Measurements from ENCODE around the gene FGD4. TPM values are rescaled to one million over a fixed set of nuclear protein-coding genes. Genes with fewer than 3 reads are reported as not detected.
"Not testable (repeated sequence)": the region's sequence is repeated elsewhere in the genome, so short reads cannot be mapped to it uniquely, and the experiment has no call there.

FGD4 gene
- total RNA-seq, 8 experiments from 2014 or later, result 1.6 to 35.0 (median 19.4) TPM

GRCh38 chr12:32507096-32507941 is 108.0 kb downstream of the FGD4 start:
- ATAC-seq (replicated peaks in 6 of 8); H3K4me3 ChIP-seq; H3K27ac ChIP-seq; in situ Hi-C loops (cut with MboI; ENCODE audit: low pct_unique_long_range_greater_than_20kb in 2 of 9, low sequenced_read_pairs in 9 of 9, unreplicated experiment in 9 of 9): not testable (repeated sequence)
- 68 to 100% (median 86%) methylated on average over 1 to 6 of the region's 8 CpGs; no CpG with 5 or more reads in 1 of the 10 experiments for whole genome bisulfite sequencing, 10 experiments
- H3K4me1 ChIP-seq (replicated peaks in 1 of 2), result peaks cover 24 to 35% of the 10 kb centered on the region in 2 donors

GRCh38 chr12:32507942-32508320 is 108.6 kb downstream of the FGD4 start:
- Histone ChIP-seq H3K4me1 (replicated peaks in 1 of 2) (peaks cover 24 to 35% of the 10 kb centered on the region in 2 donors), H3K27ac (no peak overlapping the region), H3K4me3 (no peak overlapping the region)
- in situ Hi-C loops (cut with MboI; ENCODE audit: low pct_unique_long_range_greater_than_20kb in 2 of 9, low sequenced_read_pairs in 9 of 9, unreplicated experiment in 9 of 9), result no loop called here
- 0 to 59% (median 29%) methylated on average over 2 to 3 of the region's 3 CpGs; no CpG with 5 or more reads in 4 of the 10 experiments for WGBS, 10 experiments
- ATAC-seq (replicated peaks in 6 of 8), result peak in 6 of 8 experiments; percentile 21 to 71 (median 42)

- Histone ChIP-seq H3K4me1 (replicated peaks in 1 of 2) (peaks cover 24 to 35% of the 10 kb centered on the region in 2 donors), H3K27ac (no peak overlapping the region), H3K4me3 (no peak overlapping the region)
- 57 to 100% (median 89%) methylated on average over 1 to 3 of the region's 3 CpGs; no CpG with 5 or more reads in 1 of the 10 experiments for WGBS, 10 experiments
- in situ Hi-C loops (cut with MboI; ENCODE audit: low pct_unique_long_range_greater_than_20kb in 2 of 9, low sequenced_read_pairs in 9 of 9, unreplicated experiment in 9 of 9), result no loop called here
- peak in 2 of 8 experiments; percentile 24 for ATAC-seq (replicated peaks in 6 of 8)
Observed at GRCh38 chr12:32508626-32509025, 109.3 kb downstream of the FGD4 start.

- WGBS, 10 experiments, result 40 to 100% (median 52%) methylated on average over 1 to 2 of the region's 2 CpGs; no CpG with 5 or more reads in 4 of the 10 experiments
- Histone ChIP-seq H3K4me1 (replicated peaks in 1 of 2) (peaks cover 20 to 34% of the 10 kb centered on the region in 2 donors), H3K4me3 (no peak overlapping the region), H3K27ac (no peak overlapping the region)
- in situ Hi-C loops (cut with MboI; ENCODE audit: low pct_unique_long_range_greater_than_20kb in 2 of 9, low sequenced_read_pairs in 9 of 9, unreplicated experiment in 9 of 9), result no loop called here
- ATAC-seq (replicated peaks in 6 of 8), result no peak
Observed at GRCh38 chr12:32509328-32510091, 110.2 kb downstream of the FGD4 start.

- peaks cover 4 to 15% of the 10 kb centered on the region in 2 donors for H3K4me1 ChIP-seq (replicated peaks in 1 of 2)
- 66 to 100% (median 96%) methylated on average over 1 to 7 of the region's 7 CpGs; no CpG with 5 or more reads in 1 of the 10 experiments for WGBS, 10 experiments
- H3K4me3 ChIP-seq; H3K27ac ChIP-seq; ATAC-seq (replicated peaks in 6 of 8); in situ Hi-C loops (cut with MboI; ENCODE audit: low pct_unique_long_range_greater_than_20kb in 2 of 9, low sequenced_read_pairs in 9 of 9, unreplicated experiment in 9 of 9): not testable (repeated sequence)
Observed at GRCh38 chr12:32511976-32512375, 112.6 kb downstream of the FGD4 start.

GRCh38 chr12:32512379-32512778 is 113.0 kb downstream of the FGD4 start:
- no peak overlapping the region for H3K27ac ChIP-seq

GRCh38 chr12:32512910-32513309 is 113.6 kb downstream of the FGD4 start:
- in situ Hi-C loops (cut with MboI; ENCODE audit: low pct_unique_long_range_greater_than_20kb in 2 of 9, low sequenced_read_pairs in 9 of 9, unreplicated experiment in 9 of 9), result no loop called here

More at GRCh38 chr12:32512379-32512778, 113.0 kb downstream of the FGD4 start:
- H3K4me1 ChIP-seq (replicated peaks in 1 of 2), result peaks cover 4 to 15% of the 10 kb centered on the region in 2 donors
- in situ Hi-C loops (cut with MboI; ENCODE audit: low pct_unique_long_range_greater_than_20kb in 2 of 9, low sequenced_read_pairs in 9 of 9, unreplicated experiment in 9 of 9), result no loop called here
- 60 to 100% (median 100%) methylated on average over 1 to 2 of the region's 2 CpGs; no CpG with 5 or more reads in 3 of the 10 experiments for WGBS, 10 experiments
- ATAC-seq (replicated peaks in 6 of 8), result no peak
- no peak overlapping the region for H3K4me3 ChIP-seq

GRCh38 chr12:32515137-32515873 is 115.9 kb downstream of the FGD4 start:
- peak in 1 of 8 experiments; percentile 26 for ATAC-seq (replicated peaks in 6 of 8)
- in situ Hi-C loops (cut with MboI; ENCODE audit: low pct_unique_long_range_greater_than_20kb in 2 of 9, low sequenced_read_pairs in 9 of 9, unreplicated experiment in 9 of 9), result no loop called here
- WGBS, 10 experiments, result 40 to 100% (median 100%) methylated on average over 1 of the region's 1 CpG; no CpG with 5 or more reads in 1 of the 10 experiments
- no peak overlapping the region for H3K27ac ChIP-seq
- H3K4me1 ChIP-seq (replicated peaks in 1 of 2), result no peaks in the 10 kb centered on the region
- H3K4me3 ChIP-seq, result no peak overlapping the region

More at GRCh38 chr12:32512910-32513309, 113.6 kb downstream of the FGD4 start:
- no peak overlapping the region for H3K4me3 ChIP-seq
- ATAC-seq (replicated peaks in 6 of 8), result no peak
- H3K4me1 ChIP-seq (replicated peaks in 1 of 2), result peaks cover 3 to 13% of the 10 kb centered on the region in 2 donors
- 90 to 100% (median 100%) methylated on average over 1 to 2 of the region's 2 CpGs; no CpG with 5 or more reads in 1 of the 10 experiments for WGBS, 10 experiments
- H3K27ac ChIP-seq, result no peak overlapping the region

- ATAC-seq (replicated peaks in 6 of 8), result no peak
- 33 to 100% (median 100%) methylated on average over 1 to 2 of the region's 2 CpGs; no CpG with 5 or more reads in 3 of the 10 experiments for WGBS, 10 experiments
- H3K4me3 ChIP-seq, result no peak overlapping the region
- H3K4me1 ChIP-seq (replicated peaks in 1 of 2), result no peaks in the 10 kb centered on the region
- in situ Hi-C loops (cut with MboI; ENCODE audit: low pct_unique_long_range_greater_than_20kb in 2 of 9, low sequenced_read_pairs in 9 of 9, unreplicated experiment in 9 of 9), result no loop called here
- H3K27ac ChIP-seq, result no peak overlapping the region
Observed at GRCh38 chr12:32516230-32516629, 116.9 kb downstream of the FGD4 start.

GRCh38 chr12:32517966-32518365 is 118.6 kb downstream of the FGD4 start:
- WGBS, 10 experiments, result 76 to 100% (median 88%) methylated on average over 1 to 5 of the region's 5 CpGs; no CpG with 5 or more reads in 4 of the 10 experiments
- ATAC-seq (replicated peaks in 6 of 8), result no peak
- Histone ChIP-seq H3K4me1 (replicated peaks in 1 of 2) (peaks cover 0 to 5% of the 10 kb centered on the region in 2 donors), H3K27ac (no peak overlapping the region), H3K4me3 (no peak overlapping the region)
- in situ Hi-C loops (cut with MboI; ENCODE audit: low pct_unique_long_range_greater_than_20kb in 2 of 9, low sequenced_read_pairs in 9 of 9, unreplicated experiment in 9 of 9), result no loop called here

- in situ Hi-C loops (cut with MboI; ENCODE audit: low pct_unique_long_range_greater_than_20kb in 2 of 9, low sequenced_read_pairs in 9 of 9, unreplicated experiment in 9 of 9), result no loop called here
Observed at GRCh38 chr12:32519047-32519446, 119.7 kb downstream of the FGD4 start.

More at GRCh38 chr12:32519047-32519446, 119.7 kb downstream of the FGD4 start:
- no peak for ATAC-seq (replicated peaks in 6 of 8)
- no peak overlapping the region for H3K27ac ChIP-seq
- no peak overlapping the region for H3K4me3 ChIP-seq
- H3K4me1 ChIP-seq (replicated peaks in 1 of 2), result peaks cover 0 to 5% of the 10 kb centered on the region in 2 donors
- 8 to 100% (median 87%) methylated on average over 1 to 3 of the region's 3 CpGs; no CpG with 5 or more reads in 4 of the 10 experiments for WGBS, 10 experiments
